Gastrocnemius medialis (tissue), 4 donors: Measurements from ENCODE around the gene CRYBB1.

Experiments used
- CTCF ChIP-seq, 5 experiments: fragments of 450-650 bp in 3 of 5; fragments of 200-600 bp in 2 of 5; sonication (generic) in 2 of 5; IDR thresholded peaks in 4 of 5; conservative IDR thresholded peaks in 1 of 5; 1 replicate in 4 of 5; 2 replicates in 1 of 5; pipeline ENCODE4 v1.5.1; 2016 to 2019; ENCODE audit warnings: antibody characterized with exemption in 5 of 5, mild to moderate bottlenecking in 3 of 5, moderate library complexity in 3 of 5
- POLR2A ChIP-seq, 2 donors: fragments of 450-650 bp; IDR thresholded peaks; one replicate each; pipeline ENCODE4 v1.6.1; 2017; ENCODE audit warnings: antibody characterized with exemption in 2 of 2, mild to moderate bottlenecking in 2 of 2, moderate library complexity in 2 of 2

DNA sequence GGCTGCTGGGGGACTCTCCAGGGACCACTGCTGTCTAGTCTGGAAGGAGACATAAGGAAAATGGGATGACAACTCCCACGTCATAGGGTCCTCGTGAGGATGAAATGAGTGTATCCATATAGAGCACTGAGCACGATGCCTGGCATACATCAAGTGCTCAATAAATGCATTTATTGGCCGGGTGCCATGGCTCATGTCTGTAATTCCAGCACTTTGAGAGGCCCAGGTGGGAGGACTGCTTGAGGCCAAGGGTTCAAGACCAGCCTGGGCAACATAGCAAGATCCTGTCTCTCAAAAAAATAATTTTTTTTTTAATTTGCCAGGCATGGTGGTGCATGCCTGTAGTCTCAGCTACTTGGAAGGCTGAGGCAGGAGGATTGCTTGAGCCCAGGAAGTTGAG lies 15.7 kb downstream of the CRYBB1 start:
- TF ChIP-seq CTCF (IDR thresholded peaks at IDR 0.05 in 4 of 5, conservative IDR thresholded peaks at IDR 0.05 in 1 of 5) (no peak), POLR2A (IDR thresholded peaks at IDR 0.05) (no peak)
